ENCODE results near the gene INSL3.

DNA sequence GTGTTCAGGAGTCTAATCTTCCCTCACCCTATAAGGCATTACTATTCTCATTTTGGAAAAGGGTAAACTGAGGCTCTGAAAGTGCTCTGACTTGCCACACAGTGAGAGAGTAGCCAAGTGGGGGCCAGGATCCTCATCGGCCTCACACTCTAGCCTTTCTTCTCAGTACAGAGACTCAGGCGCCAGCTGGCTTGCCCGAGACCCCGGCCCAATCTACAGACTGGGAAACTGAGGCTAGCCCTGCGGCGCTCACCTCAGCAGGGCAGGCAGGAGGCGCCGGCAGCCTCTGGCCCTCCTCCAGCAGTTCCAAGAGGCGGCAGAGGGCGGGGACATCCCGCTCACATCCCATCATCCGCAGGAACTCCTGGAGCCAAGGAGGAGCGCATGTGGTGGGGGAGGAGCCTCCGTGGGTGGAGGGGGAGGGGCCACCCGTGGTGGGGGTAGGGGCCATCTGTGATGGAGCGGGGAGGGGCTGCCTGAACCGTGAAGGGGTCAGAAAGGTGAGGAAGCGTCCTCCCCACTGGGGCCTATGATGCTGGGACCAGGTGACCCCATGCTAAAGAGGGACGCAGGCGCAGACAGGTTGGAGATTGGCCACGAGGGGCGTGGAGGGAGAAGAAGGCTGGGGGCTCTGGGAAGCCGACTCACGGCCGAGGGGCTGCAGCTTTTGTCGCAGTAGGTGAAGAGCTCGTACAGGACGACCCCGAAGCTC is 8.7 kb upstream of the INSL3 start:
- no peak for TF ChIP-seq CTCF (IDR thresholded peaks at IDR 0.05)
- TF ChIP-seq, protein P1, sequence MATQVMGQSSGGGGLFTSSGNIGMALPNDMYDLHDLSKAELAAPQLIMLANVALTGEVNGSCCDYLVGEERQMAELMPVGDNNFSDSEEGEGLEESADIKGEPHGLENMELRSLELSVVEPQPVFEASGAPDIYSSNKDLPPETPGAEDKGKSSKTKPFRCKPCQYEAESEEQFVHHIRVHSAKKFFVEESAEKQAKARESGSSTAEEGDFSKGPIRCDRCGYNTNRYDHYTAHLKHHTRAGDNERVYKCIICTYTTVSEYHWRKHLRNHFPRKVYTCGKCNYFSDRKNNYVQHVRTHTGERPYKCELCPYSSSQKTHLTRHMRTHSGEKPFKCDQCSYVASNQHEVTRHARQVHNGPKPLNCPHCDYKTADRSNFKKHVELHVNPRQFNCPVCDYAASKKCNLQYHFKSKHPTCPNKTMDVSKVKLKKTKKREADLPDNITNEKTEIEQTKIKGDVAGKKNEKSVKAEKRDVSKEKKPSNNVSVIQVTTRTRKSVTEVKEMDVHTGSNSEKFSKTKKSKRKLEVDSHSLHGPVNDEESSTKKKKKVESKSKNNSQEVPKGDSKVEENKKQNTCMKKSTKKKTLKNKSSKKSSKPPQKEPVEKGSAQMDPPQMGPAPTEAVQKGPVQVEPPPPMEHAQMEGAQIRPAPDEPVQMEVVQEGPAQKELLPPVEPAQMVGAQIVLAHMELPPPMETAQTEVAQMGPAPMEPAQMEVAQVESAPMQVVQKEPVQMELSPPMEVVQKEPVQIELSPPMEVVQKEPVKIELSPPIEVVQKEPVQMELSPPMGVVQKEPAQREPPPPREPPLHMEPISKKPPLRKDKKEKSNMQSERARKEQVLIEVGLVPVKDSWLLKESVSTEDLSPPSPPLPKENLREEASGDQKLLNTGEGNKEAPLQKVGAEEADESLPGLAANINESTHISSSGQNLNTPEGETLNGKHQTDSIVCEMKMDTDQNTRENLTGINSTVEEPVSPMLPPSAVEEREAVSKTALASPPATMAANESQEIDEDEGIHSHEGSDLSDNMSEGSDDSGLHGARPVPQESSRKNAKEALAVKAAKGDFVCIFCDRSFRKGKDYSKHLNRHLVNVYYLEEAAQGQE (IDR thresholded peaks at IDR 0.05; ENCODE audit: insufficient read depth in 1 of 2, low read depth in 2 of 2, low read length in 1 of 2), result no peak
